Stimulated activated CD4-positive, alpha-beta T cell treated with anti-CD3 and anti-CD28 coated beads, Interleukin-4, amount 100 ng/mL, for 48 hours (primary cell): ENCODE measurements around the gene ACSBG1.

Experiments used
- DNase-seq, 2 donors: peaks; one replicate each; pipeline ENCODE4 v3.0.0-alpha.2; 2020; ENCODE audit warnings: low read depth in 2 of 2

Gene ACSBG1

DNA sequence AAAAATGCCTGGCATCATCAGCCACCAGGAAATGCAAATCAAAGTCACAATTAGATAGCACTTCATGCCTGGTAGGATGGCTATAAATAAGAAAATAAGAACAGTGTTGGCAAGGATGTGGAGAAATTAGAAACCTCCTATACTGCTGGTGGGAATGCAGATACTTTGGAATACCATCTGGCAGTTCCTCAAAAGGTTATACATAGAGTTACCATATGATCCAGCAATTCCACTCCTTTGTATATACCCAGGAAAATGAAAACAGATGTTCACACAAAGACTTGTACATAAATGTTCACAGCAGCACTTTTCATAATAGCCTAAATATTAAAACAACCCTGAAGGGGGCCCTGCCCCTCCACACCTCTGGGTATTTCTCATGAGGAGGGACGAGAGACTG lies 13.7 kb downstream of the ACSBG1 start:
- DNase-seq: no peak

DNA sequence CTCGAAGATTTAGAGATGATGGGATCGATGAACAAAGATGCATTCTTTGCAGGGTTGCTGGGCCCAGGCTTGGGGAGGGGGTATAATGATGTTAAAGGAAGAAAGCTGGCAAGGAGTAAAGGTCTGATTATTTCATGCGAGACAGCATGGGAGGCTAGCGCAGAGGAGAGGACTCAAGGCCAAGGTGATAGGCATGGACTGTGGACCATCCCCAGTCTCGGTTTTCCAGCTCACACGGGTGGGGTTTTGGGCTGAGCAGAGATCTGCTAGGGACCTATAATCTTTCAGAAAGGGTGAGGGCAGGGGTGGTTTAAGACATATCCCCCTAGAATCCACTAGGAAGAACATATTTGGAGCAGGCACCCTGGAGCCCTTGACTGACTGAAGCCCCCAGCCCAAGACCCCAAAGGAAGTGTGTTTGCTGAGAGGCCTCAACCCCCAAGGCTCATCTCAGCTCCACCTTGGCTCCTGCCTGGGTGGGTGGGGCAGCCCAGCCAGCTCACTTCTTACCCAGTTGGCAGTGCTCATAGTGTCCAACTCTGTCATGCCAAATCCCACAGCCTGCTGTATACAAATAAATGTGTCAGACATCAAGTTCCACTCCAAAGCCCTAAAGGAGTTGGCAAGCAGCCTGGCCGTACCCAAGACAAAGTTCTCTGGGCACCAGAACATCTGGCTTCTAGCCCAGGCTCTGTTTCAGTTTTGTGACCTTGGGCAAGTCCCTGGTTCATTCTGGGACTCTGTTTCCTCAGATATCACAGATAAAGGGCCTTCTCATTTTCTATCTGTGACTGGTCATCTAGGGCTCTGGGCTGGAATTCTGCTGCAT lies 17.9 kb downstream of the ACSBG1 start:
- DNase-seq: no peak

DNA sequence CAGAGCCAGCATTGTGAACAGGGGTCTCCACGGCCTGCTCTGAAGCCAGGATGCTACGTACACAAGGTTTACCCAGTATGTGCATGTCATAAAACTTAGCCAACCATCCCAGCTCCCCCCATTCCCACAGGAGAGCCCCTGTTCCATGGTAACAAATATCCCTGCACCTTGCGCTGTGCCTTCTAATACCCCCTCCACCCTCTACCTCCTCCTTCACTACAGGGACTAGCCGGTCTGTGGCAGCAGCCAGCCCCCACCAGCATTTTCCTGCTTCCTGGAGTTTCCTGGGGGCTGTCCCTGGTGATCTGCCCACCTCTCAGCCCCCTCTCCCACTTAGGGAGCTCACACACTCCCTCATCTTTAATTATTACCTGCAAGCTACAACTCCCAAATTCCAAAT lies 20.4 kb downstream of the ACSBG1 start:
- DNase-seq: no peak

DNA sequence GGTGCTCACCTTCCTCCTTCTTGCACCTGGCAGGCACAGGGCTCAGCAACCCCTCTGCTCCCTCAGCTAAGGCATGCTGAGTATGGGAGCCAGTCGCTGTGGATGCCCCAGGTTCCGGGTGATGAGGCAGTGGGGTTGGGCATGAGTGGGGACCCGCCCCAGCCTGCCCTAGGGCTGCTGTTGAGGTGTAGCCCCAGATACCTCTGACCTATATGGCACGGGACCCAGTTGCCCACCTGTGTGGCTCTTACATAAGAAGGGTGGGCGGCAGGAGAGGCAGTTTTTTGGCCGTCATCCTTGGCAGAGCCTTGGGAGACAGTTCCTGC lies 21.0 kb downstream of the ACSBG1 start:
- no peak for DNase-seq

DNA sequence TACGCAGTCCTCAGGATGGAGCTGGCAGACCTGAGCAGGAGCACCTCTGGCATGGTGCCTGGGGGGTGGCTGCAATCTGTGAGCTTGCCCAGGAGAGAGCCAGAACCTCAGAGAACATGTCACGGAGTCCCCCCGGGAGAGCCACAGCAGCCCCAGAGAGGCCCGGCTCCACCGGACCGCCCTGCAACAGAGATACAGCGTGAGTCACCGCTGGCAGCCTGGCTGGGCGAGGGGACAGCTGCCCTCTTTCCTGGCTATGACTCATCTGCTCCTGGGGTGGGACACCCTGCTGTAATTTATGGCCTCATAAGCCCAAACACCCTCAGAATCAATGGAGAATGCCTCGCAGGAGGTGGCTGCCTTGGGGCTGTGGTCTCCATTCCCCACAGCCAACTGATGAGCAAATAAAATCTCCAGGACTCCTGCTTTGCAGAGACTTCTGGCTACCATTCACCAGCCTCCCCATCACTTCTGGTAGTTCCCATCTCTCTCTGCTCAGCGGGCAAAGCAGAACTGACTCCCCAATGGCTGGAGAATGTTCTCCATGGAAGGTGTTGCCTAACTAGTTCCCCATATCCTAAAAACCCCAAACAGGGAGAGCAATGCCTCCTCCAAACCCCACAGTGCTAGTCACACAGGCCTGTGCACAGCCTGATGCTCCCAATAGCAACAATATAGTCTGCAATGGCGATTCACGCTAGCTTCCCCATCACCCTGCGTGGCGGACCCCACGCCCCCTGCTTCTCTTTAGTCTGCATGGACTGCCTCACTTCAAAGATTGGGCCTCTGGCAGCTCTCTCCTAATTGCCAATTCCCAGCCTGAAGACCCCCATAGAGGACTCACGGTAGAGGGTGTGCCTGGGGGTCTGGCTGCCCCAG lies 21.6 kb downstream of the ACSBG1 start:
- DNase-seq: no peak

DNA sequence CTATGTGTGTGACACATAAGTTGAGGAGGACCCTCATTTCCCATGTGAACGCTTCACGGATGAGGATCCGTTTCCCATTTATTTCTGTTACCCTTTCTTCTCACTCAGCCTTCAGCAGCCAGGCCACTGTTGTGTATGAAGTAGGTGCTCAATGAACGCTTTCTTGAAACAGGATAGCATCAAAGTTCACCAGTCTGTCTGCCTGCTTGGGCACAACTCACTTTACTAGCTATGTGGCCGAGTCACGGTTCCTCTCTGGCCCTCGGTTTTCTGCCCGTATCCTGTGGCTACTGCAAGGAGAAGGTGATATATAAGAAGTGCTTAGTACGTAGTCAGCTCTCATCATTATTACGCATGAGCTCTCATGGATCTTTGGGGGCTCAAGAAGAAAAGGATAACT lies 22.4 kb downstream of the ACSBG1 start:
- DNase-seq: no peak

DNA sequence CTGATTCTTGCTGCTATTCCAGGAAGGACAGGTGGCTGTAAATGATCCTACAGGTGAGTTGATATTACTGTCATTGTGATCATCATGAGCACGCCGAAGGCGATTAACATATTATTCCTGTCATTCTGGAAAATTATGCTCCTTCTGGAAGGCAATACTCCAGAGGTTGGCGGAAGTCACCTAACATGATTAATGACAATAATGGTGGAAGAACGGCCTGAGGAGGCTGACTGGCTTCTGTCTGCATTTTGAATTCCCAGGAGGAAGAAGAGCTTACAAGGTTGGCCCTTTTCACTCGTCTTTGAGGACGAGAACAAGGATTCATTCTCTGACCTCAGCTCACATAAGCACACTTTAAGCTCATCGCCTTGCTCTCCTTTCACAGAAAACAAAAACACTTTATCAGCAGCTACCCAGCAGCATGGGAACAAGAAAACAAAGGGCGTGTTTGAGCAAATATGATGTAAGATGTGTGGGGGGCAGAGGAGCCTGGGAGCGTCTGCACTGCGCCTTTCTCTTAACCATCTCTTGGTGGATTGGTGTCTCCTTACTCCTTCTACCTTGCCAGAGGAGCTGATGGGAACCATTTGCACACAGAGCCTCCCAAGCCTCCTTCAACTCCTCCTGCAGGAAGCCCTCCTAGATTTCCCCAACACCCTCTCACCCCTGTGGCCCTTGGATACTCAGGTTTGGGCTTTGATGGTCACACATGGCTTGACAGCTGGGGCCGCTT lies 23.0 kb downstream of the ACSBG1 start:
- DNase-seq: no peak

DNA sequence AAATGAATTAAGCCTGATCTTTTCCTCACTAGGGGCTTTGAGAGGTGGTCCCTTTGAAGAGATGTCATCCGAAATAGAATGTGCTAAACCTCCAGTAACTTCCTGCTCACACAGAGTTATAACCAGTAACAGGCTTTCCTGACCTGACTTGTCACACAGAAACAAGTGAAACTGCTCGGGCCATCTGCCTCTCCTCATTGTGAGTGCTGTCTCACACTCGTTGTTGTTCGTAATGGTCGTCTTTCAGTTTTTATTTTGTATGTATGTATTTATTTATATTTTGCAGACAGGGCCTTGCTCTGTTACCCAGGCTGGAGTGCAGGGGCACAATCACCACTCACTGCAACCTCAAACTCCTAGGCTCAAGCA lies 24.0 kb downstream of the ACSBG1 start:
- no peak for DNase-seq

DNA sequence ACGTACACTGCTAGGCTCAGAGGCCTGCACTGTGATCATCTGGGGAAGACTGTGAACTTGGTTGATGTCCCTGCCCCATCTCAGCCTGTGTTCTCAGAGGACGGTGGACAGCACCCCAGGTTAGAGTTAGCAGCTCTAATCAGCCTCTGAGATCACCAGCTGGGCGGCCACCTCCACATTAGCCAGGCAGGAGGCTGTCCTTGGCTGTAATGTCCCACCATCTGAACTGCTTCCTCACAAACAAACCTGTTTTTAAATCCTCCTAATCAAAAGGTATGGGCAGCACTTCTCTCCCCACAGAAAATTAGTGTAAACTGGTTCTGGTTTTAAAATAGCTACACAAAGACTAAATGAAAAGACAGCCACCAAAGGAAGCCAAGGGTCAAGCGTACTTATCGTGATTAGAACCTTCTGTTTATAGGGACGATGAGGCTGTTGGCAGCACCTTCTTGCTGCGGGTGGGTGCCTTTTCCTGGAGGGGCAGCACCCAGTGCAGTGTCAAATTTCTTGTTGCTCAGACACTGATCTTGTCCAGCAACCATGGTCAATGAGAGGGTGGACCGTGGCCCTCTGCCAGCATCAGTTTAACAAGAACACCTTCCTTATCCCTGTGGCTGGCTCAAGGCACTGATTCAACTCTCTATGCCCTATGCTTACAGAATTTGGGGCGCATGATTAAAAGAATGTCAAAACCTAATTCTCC lies 24.6 kb downstream of the ACSBG1 start:
- DNase-seq: no peak

DNA sequence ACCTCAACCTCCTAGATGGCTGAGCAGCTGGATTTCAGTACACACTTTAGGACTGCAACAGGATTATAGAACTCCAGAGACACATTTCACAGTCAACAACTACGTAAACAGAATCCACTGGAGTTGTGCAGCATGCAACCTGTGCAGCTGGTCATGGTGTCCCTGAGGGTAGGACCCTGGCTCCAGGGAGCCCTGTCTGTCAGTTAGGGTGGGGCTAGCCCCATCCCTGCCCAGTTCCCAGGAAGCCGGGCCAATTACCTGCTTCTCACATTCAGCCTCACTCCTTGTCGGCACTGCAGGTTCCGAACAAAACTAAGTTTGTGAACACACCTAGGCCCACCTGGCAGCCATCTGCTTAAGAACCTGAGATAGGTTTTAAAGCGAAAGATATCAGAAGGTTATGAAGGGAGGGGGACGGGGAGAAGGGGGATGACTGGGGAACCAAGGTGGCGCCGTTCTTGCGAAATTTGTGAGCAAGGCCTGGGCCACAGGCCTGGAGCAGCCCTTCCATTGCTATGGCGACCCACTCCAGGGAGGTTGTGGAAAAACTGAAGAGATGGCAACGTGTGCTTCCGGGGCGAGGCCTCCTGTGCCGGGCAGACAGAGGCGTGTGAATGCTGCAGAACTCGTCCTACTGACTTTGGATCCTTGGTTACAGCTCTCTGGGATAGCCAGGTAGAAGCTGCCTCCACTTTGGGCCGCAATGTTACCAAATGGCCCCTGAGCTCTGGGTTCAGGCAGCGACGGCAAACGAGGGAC lies 25.3 kb downstream of the ACSBG1 start:
- DNase-seq: no peak

DNA sequence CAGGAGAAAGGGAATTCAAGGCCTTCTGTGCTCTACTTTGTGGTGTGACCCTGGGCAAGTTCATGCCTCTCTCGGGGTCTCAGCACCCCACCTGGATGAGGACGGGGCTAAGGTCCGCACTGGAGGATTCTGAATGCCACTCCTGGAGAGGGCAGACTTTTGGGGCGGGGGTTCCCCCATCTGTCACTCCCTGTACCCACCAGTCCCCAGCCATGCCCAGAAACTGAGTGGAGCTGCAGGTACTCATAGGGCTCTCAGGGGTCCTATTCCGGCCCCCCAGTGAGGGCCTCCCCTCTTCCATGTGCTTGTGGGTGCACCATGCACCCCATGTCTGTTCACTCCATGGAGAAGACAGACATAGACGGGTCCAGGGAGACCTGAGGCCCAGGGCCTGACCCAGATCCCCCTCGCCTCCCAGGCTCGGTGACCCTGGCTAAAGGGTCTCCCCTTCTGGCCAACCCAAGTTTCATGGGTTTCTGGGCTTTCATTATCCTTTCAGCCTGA lies 26.0 kb downstream of the ACSBG1 start:
- no peak for DNase-seq

DNA sequence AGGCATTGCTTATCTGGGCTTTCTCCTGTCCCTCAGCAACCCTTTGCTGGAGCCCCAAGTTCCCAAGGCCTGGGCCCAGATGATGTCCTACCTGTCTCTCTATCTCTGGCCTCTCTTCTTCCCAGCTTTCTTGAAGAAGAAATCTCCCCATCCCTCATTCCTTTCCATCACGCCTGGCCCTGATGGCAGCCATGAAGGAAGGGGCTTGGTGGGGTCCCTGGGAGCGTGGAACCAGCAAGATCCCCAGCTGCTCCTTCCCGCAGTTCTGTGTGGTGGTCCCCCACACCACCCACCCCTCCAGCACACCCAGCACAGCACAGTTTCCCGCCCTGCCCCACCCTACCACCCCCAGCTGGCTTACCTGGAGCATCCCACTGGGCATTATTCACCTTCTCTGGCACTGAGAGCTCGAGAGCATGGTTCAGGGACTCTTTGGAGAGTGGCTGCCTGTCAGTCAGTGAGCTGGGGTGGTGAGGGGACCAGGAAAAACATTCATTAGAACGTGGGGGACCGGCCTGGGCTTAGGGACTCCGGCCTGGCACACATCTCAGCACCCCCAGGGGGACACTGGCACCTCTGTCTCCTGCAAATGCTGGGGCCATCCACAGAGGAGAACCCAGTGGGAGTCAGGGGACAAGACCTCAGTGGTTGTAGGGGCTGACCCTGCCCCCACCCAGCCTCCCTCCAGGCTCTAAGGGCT lies 26.6 kb downstream of the ACSBG1 start:
- DNase-seq: no peak

DNA sequence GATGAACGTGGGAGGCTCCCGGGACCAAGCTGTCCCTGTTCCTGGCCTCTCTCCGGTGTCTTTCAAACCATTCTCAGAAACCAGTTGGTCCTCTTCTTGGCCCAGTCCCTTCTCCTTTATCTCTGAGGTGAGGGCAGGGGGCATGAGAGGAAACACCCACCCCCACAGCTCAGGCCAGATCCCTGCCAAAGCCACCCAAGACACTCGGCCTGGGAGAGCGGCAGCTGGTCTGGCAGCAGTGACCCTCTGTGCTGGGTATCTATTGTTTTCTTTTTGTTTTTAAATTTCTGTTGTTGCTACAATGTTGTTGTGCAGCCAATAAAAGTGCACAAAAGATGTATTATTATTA lies 27.3 kb downstream of the ACSBG1 start:
- no peak for DNase-seq

DNA sequence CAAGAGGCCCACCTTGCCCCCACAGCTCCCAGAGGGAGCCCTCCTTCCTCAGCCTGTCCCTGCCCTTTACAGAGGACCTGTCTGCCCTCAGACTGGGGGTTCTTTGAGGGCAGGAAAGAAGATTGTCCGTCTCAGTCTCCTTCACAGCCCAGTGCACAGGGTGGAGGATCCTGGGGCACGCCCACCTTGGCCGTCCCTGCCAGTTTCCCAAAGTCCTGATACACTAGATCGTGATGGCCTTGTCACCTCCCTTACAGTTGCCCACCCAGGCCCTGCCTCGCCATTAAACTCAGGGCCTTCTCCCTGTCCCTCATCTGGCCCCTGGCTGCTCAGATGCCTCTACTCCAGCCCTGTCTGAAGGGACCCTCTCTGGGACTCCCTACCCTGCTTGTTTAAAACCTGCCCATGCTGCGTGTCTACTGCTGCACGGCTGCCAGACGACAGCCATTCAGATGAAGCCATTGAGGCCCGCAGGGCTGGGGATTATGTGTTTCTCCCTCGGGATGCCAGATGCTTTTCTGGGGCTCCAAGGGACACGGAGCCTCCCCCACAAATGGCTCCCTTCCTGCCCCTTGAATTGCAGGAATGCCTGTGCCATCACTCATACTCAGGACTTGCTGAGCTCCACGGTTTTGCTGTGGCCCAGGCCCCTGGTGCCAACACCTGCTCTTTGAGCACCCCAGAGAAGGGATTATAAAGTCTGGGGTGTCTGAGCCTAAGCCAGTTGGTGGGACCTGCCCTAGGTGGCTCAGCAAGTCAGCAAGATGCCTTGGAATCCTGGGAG lies 27.8 kb downstream of the ACSBG1 start:
- no peak for DNase-seq

DNA sequence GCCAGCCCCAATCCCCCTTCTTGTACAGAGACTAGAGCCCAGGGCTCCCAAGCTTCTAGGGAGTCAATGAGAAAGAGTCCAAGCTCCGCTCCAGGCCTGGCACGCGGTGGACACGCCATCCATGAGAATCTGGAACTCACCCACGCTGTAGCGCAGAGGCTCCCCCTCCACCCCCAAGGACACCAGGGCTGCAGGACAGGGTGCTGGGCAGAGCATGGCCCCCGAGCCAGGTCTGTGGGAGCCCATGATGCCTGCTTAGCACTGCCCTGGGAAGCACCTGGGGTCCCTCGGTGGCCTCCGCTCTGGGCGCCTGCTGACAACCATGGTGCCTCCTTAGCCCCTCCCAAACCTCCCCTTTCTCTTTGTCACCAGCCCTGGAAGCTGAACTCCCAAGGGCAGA lies 28.5 kb downstream of the ACSBG1 start:
- DNase-seq: no peak

DNA sequence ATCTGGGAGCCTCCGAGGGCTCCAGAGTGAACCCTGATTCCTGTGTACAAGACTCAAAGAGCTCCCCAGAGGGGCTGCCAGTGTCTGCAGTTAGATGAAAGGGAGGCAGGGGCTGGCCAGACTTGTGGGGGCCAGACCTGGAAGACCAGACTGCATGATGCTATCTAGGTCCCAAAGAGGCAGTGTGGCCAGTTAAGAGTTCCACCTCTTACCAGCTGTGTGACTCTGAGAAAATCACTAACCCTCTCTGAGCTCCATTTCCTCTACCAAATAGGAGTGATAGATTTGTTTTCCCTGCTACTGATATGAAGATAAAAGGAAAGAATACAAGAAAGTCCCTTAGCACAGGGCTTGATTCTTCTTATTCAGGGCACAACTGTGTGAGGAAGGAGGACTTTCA lies 29.0 kb downstream of the ACSBG1 start:
- DNase-seq: no peak

DNA sequence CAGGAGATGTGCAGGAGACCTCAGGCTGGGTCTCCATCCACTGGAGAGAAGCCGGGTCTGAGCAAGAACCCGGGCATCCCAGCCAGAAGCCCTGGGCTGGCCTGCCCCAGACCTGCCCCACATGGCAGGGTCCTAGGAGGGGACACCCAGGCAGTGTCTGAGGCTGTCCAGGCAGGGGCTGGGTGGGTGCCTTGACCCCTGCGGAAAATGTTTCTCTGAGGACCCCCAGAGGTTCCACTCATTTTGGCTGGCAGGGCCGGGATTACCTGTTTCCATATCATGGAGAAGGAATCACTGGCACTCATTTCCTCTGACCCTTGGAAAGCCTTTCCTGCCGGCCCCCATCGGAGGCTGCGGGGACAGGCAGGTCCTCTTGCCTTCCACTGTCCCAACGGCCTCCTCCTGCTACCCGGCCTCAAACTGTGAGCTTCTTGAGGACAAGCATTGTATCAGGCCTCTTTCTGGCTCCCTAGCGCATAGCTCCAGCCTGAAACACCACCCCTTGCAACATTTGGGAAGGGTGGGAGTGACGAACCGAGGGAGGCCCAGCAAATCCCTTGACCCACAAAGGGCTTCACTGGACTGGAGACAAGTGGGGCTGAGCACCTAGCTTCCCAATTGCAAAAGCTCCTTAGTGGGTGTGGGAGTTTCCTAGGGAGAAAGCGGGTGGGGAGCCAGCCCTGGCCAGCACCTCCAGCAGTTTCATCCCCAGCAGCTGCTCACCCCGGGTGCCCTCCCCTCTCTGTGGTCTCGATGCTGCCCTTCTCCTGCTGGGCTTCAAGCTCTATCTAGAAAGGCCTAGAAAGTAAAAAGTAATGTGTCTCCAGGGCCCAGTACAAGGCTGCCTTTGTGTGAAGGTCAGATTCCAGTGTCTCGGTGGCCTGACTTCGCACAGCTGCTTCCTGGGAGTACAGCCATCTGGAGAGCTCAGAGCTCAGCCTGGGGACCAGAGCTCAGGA lies 29.7 kb downstream of the ACSBG1 start:
- no peak for DNase-seq
